Keratinocyte (primary cell): Measurements from ENCODE around the gene LRRC42.

ENCODE experiments used
- EZH2 ChIP-seq: IDR thresholded peaks from one replicate; pipeline ENCODE4 v1.6.1; 2012; ENCODE audit warnings: inconsistent platforms, mild to moderate bottlenecking, low read length, moderate library complexity
- TF ChIP-seq, protein P1 (sequence below), 3 experiments: IDR thresholded peaks in 1 of 3; conservative IDR thresholded peaks in 1 of 3; optimal IDR thresholded peaks in 1 of 3; 2 replicates in 2 of 3; 3 replicates in 1 of 3; pipeline versions ENCODE3 to v1.5.1; 2011; ENCODE audit warnings: low read length in 3 of 3, mild to moderate bottlenecking in 3 of 3, moderate library complexity in 2 of 3, control low read depth in 1 of 3, inconsistent platforms in 1 of 3; ENCODE audit not compliant: insufficient read depth in 2 of 3; ENCODE audit errors: extremely low read depth in 1 of 3

DNA sequence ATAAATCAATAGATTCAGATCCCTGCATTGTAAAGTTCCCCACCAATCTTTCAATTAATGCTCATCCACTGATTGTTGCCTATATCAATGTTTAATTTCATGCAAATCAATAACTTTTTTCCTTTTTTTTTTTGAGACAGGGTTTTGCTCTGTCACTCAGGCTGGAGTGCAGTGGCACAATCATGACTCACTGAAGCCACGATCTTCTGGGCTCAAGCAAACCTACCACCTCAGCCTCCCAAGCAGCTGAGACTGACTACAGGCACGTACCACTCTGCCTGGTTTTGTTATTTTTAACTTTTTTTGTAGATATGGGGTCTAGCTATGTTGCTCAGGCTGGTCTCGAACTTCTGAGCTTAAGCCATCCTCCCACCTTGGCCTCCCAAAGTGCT is 26.5 kb upstream of the LRRC42 start:
- TF ChIP-seq, protein P1, sequence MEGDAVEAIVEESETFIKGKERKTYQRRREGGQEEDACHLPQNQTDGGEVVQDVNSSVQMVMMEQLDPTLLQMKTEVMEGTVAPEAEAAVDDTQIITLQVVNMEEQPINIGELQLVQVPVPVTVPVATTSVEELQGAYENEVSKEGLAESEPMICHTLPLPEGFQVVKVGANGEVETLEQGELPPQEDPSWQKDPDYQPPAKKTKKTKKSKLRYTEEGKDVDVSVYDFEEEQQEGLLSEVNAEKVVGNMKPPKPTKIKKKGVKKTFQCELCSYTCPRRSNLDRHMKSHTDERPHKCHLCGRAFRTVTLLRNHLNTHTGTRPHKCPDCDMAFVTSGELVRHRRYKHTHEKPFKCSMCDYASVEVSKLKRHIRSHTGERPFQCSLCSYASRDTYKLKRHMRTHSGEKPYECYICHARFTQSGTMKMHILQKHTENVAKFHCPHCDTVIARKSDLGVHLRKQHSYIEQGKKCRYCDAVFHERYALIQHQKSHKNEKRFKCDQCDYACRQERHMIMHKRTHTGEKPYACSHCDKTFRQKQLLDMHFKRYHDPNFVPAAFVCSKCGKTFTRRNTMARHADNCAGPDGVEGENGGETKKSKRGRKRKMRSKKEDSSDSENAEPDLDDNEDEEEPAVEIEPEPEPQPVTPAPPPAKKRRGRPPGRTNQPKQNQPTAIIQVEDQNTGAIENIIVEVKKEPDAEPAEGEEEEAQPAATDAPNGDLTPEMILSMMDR (optimal IDR thresholded peaks at IDR 0.05 in 1 of 3, IDR thresholded peaks at IDR 0.05 in 1 of 3, conservative IDR thresholded peaks at IDR 0.05 in 1 of 3; ENCODE audit: extremely low read depth in 1 of 3, insufficient read depth in 2 of 3, low read length in 3 of 3): no peak
- no peak for TF ChIP-seq EZH2
